SU-DHL-6 (cell line): ENCODE data around the gene RIPK3.

Source experiments
- EZH2phosphoT487 ChIP-seq: fragments of 200-600 bp; sonication (generic), shearing (Covaris generic); conservative IDR thresholded peaks from 2 replicates; pipeline ENCODE4 v1.6.1; 2018; ENCODE audit warnings: mild to moderate bottlenecking, antibody characterized with exemption, low read length, moderate library complexity, mixed read lengths
- TF ChIP-seq, protein P1 (sequence below): fragments of 200-600 bp; sonication (generic); IDR thresholded peaks from one replicate; pipeline ENCODE4 v1.5.1; 2017; ENCODE audit warnings: antibody characterized with exemption, mild to moderate bottlenecking, low read length, moderate library complexity; ENCODE audit not compliant: insufficient read depth, poor library complexity, severe bottlenecking

DNA sequence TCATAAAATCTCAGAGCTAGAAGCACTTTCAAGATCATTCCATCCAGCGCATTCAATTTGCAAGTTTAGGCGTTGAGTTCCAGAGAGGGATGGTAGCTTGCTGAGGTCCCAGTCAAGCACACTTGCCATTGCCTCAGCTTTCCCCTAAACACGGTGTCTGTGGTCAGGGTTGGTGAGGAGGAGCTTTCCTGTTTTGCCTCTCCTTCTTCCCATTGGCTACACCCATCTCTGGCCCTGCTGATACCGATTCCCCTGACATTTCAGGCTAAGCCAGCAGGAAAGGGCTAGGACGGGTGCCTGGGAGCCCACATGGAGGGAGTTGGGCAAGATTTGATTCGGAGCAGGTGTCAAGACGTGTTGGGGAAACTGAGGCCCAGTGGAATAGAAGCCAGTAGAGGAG lies 37.3 kb upstream of the RIPK3 start:
- TF ChIP-seq, protein P1, sequence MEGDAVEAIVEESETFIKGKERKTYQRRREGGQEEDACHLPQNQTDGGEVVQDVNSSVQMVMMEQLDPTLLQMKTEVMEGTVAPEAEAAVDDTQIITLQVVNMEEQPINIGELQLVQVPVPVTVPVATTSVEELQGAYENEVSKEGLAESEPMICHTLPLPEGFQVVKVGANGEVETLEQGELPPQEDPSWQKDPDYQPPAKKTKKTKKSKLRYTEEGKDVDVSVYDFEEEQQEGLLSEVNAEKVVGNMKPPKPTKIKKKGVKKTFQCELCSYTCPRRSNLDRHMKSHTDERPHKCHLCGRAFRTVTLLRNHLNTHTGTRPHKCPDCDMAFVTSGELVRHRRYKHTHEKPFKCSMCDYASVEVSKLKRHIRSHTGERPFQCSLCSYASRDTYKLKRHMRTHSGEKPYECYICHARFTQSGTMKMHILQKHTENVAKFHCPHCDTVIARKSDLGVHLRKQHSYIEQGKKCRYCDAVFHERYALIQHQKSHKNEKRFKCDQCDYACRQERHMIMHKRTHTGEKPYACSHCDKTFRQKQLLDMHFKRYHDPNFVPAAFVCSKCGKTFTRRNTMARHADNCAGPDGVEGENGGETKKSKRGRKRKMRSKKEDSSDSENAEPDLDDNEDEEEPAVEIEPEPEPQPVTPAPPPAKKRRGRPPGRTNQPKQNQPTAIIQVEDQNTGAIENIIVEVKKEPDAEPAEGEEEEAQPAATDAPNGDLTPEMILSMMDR: no peak
- no peak for TF ChIP-seq EZH2phosphoT487
